ENCODE measurements around the gene ABCD1.

DNA sequence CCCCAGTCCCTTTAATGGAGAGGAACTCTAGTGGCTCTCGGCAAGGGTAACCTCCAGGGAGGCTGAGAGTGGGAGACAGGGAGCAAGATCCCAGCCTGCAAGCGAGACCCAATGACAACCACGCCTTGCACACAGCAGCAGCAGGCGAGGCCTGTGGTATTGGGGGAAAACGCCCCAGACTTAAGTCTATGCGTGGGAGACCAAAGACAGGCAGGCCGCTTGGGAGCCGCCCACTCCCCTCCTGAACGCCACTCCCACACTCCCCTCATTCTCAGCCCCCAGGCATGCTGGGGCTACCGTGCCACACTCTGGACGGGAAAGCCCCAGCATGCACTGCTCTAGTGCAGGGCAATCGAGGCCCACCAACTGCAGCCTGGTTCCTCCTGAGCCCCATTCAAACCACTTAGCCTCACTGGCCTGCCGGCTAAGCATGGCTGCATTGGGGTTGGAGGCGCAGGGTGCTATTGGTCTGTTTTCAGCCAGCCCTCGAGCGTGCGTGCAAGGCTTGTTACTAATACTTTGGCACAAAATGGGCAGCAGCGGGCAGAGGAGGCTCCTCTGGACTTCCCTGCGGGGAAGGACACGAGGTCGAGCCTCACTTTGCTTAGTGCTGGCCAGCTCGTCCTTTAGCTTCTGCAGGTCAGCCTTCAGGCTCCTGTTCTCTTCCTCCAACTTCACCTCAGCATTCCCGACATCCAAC is 22.2 kb upstream of the ABCD1 start:
- TF ChIP-seq ZNF302 (CRISPR knock-in tag; IDR thresholded peaks at IDR 0.05) (no peak), RCOR1 (IDR thresholded peaks at IDR 0.05; ENCODE audit: low read depth, low read length) (no peak), ESRRA (IDR thresholded peaks at IDR 0.05; ENCODE audit: borderline replicate concordance, low read length) (no peak), CHD2 (IDR thresholded peaks at IDR 0.05; ENCODE audit: low read length, partially characterized antibody) (no peak)
- TF ChIP-seq, protein P1, sequence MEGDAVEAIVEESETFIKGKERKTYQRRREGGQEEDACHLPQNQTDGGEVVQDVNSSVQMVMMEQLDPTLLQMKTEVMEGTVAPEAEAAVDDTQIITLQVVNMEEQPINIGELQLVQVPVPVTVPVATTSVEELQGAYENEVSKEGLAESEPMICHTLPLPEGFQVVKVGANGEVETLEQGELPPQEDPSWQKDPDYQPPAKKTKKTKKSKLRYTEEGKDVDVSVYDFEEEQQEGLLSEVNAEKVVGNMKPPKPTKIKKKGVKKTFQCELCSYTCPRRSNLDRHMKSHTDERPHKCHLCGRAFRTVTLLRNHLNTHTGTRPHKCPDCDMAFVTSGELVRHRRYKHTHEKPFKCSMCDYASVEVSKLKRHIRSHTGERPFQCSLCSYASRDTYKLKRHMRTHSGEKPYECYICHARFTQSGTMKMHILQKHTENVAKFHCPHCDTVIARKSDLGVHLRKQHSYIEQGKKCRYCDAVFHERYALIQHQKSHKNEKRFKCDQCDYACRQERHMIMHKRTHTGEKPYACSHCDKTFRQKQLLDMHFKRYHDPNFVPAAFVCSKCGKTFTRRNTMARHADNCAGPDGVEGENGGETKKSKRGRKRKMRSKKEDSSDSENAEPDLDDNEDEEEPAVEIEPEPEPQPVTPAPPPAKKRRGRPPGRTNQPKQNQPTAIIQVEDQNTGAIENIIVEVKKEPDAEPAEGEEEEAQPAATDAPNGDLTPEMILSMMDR (IDR thresholded peaks at IDR 0.05): no peak

Measured in A549 (cell line).